PC-3 (cell line): Measurements from ENCODE around the gene LRRTM4. TPM values are rescaled to one million over a fixed set of nuclear protein-coding genes. Genes with fewer than 3 reads are reported as not detected.

Experiments used
- ATAC-seq: fragments of 200-7000 bp; cut with Tn5 transposase; 2 replicates; pipeline ENCODE4 v1.9.1; 2020; ENCODE audit warnings: mild to moderate bottlenecking, moderate library complexity
- BruUV-seq: library from RNA; stranded (reverse); fragments of 400-500 nt; replicated peaks from 2 replicates; lab custom pipeline; 2021; lab: Mats Ljungman, UMichigan
- CTCF ChIA-PET: fragments of 300-600 bp; sonication (Branson Sonifier 250); formaldehyde crosslinking; loops from one replicate; lab custom pipeline; 2022; ENCODE audit warnings: antibody characterized with exemption; lab: Charles Lee
- POLR2A ChIA-PET: fragments of 300-600 bp; sonication (Branson Sonifier 250); formaldehyde crosslinking; loops from one replicate; lab custom pipeline; 2022; ENCODE audit warnings: antibody characterized with exemption; ENCODE audit not compliant: unreplicated experiment; lab: Charles Lee
- DNase-seq: peaks from one replicate; pipeline ENCODE4 v3.0.0-alpha.2; 2015
- H2AFZ ChIP-seq: fragments of 300-600 bp; sonication (generic); 2 replicates; pipeline ENCODE4 v1.6.0; 2016; ENCODE audit warnings: antibody characterized with exemption, low read length
- H3F3A ChIP-seq: fragments of 300-600 bp; sonication (generic); one replicate; pipeline ENCODE4 v1.6.0; 2017; ENCODE audit warnings: antibody characterized with exemption, low read length, control low read depth, mild to moderate bottlenecking; ENCODE audit not compliant: unreplicated experiment
- H3K27ac ChIP-seq: fragments of 300-600 bp; sonication (generic); 2 replicates; pipeline ENCODE4 v1.5.1; 2016; ENCODE audit warnings: mild to moderate bottlenecking, low read length
- H3K27me3 ChIP-seq: fragments of 300-600 bp; sonication (generic); 2 replicates; pipeline ENCODE4 v1.6.1; 2016; ENCODE audit warnings: low read length, mixed read lengths
- H3K36me3 ChIP-seq: fragments of 300-600 bp; sonication (generic); 2 replicates; pipeline ENCODE4 v1.6.1; 2016; ENCODE audit warnings: low read depth, mixed run types, low read length, mixed read lengths
- H3K4me1 ChIP-seq: fragments of 300-600 bp; sonication (generic); 2 replicates; pipeline ENCODE4 v1.5.1; 2016; ENCODE audit warnings: low read length; ENCODE audit not compliant: insufficient read depth
- H3K4me2 ChIP-seq: fragments of 300-600 bp; sonication (generic); 2 replicates; pipeline ENCODE4 v1.6.0; 2016; ENCODE audit warnings: low read length
- H3K4me3 ChIP-seq: fragments of 300-600 bp; sonication (generic); 2 replicates; pipeline ENCODE4 v1.5.1; 2016; ENCODE audit warnings: mild to moderate bottlenecking, low read length, mixed read lengths
- H3K79me2 ChIP-seq: fragments of 300-600 bp; sonication (generic); 2 replicates; pipeline ENCODE4 v1.6.1; 2017; ENCODE audit warnings: low read length, mixed read lengths
- H3K9ac ChIP-seq: fragments of 300-600 bp; sonication (generic); 2 replicates; pipeline ENCODE4 v1.6.0; 2016; ENCODE audit warnings: mild to moderate bottlenecking, low read length
- H3K9me2 ChIP-seq: fragments of 300-600 bp; sonication (generic); replicated peaks from 2 replicates; pipeline ENCODE4 v1.6.1; 2016; ENCODE audit warnings: mixed run types, low read length, mixed read lengths
- H3K9me3 ChIP-seq: fragments of 300-600 bp; sonication (generic); 2 replicates; pipeline ENCODE4 v1.6.1; 2016; ENCODE audit warnings: low read length, mixed read lengths
- H4K20me1 ChIP-seq: fragments of 300-600 bp; sonication (generic); 2 replicates; pipeline ENCODE4 v1.6.1; 2016; ENCODE audit warnings: low read length, mixed read lengths
- EZH2 ChIP-seq: fragments of 300-600 bp; sonication (generic); IDR thresholded peaks from one replicate; pipeline ENCODE4 v1.6.1; 2017; ENCODE audit warnings: antibody characterized with exemption, mild to moderate bottlenecking, low read length; ENCODE audit not compliant: unreplicated experiment
- EZH2phosphoT487 ChIP-seq: fragments of 300-600 bp; sonication (generic); IDR thresholded peaks from 2 replicates; pipeline ENCODE4 v1.6.1; 2018; ENCODE audit warnings: mild to moderate bottlenecking, antibody characterized with exemption, low read length, borderline replicate concordance
- intact Hi-C: fragments of 100-400 bp; cut with micrococcal nuclease; formaldehyde crosslinking; loops from 2 replicates; pipeline ENCODE4 v1.9.0; 2023
- total RNA-seq: library from RNA; depleted of rRNA; stranded (reverse); fragments of >200 nt; gene quantifications from 2 replicates; pipeline ENCODE4 v1.2.3, GENCODE V29; 2014
- TF ChIP-seq, protein P1 (sequence below): fragments of 300-600 bp; sonication (generic); conservative IDR thresholded peaks from 2 replicates; pipeline ENCODE4 v1.5.1; 2017; ENCODE audit warnings: antibody characterized with exemption, low read depth, mild to moderate bottlenecking, low read length

Gene LRRTM4
- total RNA-seq, 1 experiment from 2014 or later = not detected

- no peak for ATAC-seq
- ChIA-PET CTCF (no interaction called here), POLR2A (no interaction called here)
- Histone ChIP-seq H3K9me2 (no peaks in the 10 kb centered on the region), H3K4me1 (no peaks in the 10 kb centered on the region), H3K36me3 (no peaks in the 10 kb centered on the region), H2AFZ (no peak overlapping the region), H3K27me3 (no peaks in the 10 kb centered on the region), H3K27ac (no peak overlapping the region), H3K4me2 (no peak overlapping the region), H3K9ac (no peak overlapping the region), H3K9me3 (0 out of 2 replicates have a peak, but pooled peaks cover 9% of the 10 kb centered on the region), H4K20me1 (no peaks in the 10 kb centered on the region), H3K79me2 (no peaks in the 10 kb centered on the region), H3K4me3 (no peak overlapping the region), H3F3A (no peaks in the 10 kb centered on the region)
- intact Hi-C loops = no loop called here
- DNase-seq = no peak
- TF ChIP-seq, protein P1, sequence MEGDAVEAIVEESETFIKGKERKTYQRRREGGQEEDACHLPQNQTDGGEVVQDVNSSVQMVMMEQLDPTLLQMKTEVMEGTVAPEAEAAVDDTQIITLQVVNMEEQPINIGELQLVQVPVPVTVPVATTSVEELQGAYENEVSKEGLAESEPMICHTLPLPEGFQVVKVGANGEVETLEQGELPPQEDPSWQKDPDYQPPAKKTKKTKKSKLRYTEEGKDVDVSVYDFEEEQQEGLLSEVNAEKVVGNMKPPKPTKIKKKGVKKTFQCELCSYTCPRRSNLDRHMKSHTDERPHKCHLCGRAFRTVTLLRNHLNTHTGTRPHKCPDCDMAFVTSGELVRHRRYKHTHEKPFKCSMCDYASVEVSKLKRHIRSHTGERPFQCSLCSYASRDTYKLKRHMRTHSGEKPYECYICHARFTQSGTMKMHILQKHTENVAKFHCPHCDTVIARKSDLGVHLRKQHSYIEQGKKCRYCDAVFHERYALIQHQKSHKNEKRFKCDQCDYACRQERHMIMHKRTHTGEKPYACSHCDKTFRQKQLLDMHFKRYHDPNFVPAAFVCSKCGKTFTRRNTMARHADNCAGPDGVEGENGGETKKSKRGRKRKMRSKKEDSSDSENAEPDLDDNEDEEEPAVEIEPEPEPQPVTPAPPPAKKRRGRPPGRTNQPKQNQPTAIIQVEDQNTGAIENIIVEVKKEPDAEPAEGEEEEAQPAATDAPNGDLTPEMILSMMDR = no peak
- no peak for TF ChIP-seq EZH2phosphoT487
- TF ChIP-seq EZH2 = no peak
- BruUV-seq = no TSS peak
Observed at GRCh38 chr2:76965772-76966171, 556.4 kb downstream of the LRRTM4 start.

DNA sequence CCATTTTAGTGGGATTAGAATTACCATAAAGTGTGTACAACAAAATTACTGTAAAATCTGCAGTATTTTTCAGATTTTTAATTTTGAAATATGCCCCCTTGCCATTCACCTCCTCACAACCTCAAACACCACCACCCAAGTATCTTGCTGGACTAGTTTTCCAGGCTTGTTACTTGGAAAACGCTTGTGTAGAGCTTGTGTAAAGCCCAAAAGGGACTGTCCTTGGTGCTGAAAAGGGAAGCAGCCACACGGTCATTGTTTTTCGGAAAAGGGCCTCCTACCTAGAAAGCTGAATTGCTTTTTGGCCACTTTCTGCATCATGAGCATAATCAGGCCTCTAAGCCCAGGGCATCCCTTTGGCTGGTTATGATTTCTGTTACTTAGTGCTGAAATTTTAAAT lies 563.4 kb downstream of the LRRTM4 start:
- no peaks in the 10 kb centered on the region for H4K20me1 ChIP-seq
- no peaks in the 10 kb centered on the region for H3K36me3 ChIP-seq
- no peak overlapping the region for H3K4me3 ChIP-seq
- ChIA-PET POLR2A (no interaction called here), CTCF (no interaction called here)
- no peak overlapping the region for H3K4me2 ChIP-seq
- no TSS peak for BruUV-seq
- no peak for ATAC-seq
- no peaks in the 10 kb centered on the region for H3K4me1 ChIP-seq
- no peaks in the 10 kb centered on the region for H3K9me2 ChIP-seq
- DNase-seq = peak; percentile 10
- no peak overlapping the region for H3K27ac ChIP-seq
- no peaks in the 10 kb centered on the region for H3K27me3 ChIP-seq
- H3K9ac ChIP-seq = no peak overlapping the region
- H3F3A ChIP-seq = no peaks in the 10 kb centered on the region
- H3K9me3 ChIP-seq = peaks cover 6% of the 10 kb centered on the region; the same call in 1 of the 2 replicates
- no peak overlapping the region for H2AFZ ChIP-seq
- intact Hi-C loops = no loop called here
- no peaks in the 10 kb centered on the region for H3K79me2 ChIP-seq
- TF ChIP-seq EZH2phosphoT487 (no peak), EZH2 (no peak)
- TF ChIP-seq, protein P1 = no peak

DNA sequence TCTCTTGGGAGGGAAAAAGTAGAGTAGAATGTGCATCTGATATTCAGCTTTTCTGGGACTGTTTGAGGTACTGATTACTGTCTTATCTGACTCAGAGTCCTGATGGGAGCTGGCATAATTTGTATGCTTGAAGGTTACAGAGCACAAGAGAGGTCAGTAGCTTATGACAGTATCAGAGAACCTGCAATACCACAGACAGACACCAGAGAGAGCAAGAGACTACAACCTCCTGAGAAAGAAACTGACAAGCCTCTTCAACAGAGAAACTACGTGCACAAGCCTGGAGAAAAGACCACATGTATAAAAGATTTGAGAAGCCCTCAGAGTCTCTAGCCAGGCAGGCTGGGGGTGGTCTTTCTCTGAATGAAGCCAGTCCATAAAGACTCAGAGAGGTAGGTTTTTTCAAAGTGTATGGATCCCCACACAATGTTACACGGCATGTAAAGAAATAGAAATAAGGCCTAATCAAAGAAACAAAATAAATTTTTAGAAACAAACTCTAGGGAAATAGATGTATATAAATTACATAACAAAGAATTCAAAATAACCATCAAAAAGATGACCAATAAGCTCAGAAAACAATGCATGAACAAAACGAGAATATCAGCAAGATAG lies 568.3 kb downstream of the LRRTM4 start:
- Histone ChIP-seq H3F3A (no peaks in the 10 kb centered on the region), H3K9ac (no peak overlapping the region), H3K27me3 (no peaks in the 10 kb centered on the region), H3K9me2 (no peaks in the 10 kb centered on the region), H3K4me1 (no peaks in the 10 kb centered on the region), H2AFZ (no peak overlapping the region), H4K20me1 (no peaks in the 10 kb centered on the region), H3K36me3 (no peaks in the 10 kb centered on the region), H3K79me2 (no peaks in the 10 kb centered on the region), H3K4me3 (no peak overlapping the region), H3K4me2 (no peak overlapping the region), H3K27ac (no peak overlapping the region), H3K9me3 (no peaks in the 10 kb centered on the region; the same call in 1 of the 2 replicates)
- DNase-seq (peak; percentile 61), ATAC-seq (no peak)
- ChIA-PET POLR2A (no interaction called here), CTCF (no interaction called here)
- TF ChIP-seq, protein P1 = peak; percentile 67
- TF ChIP-seq EZH2phosphoT487 = no peak
- no TSS peak for BruUV-seq
- intact Hi-C loops = no loop called here
